Activated CD8-positive, alpha-beta T cell treated with anti-CD3 and anti-CD28 coated beads for 36 hours (primary cell): ENCODE results near the gene ATXN1. TPM values are rescaled to one million over a fixed set of nuclear protein-coding genes. Genes with fewer than 3 reads are reported as not detected.

Experiments
- ATAC-seq: fragments of 200-7000 bp; cut with Tn5 transposase; one replicate; pipeline ENCODE4 v1.10.0; 2021; ENCODE audit warnings: mild to moderate bottlenecking, moderate library complexity
- CTCF ChIA-PET: fragments of 350-600 bp; sonication (Branson Sonifier 250); formaldehyde crosslinking; loops from one replicate; lab custom pipeline; 2021; ENCODE audit warnings: antibody characterized with exemption; lab: Charles Lee
- POLR2A ChIA-PET: fragments of 350-600 bp; sonication (Branson Sonifier 250); formaldehyde crosslinking; loops from one replicate; lab custom pipeline; 2021; ENCODE audit warnings: antibody characterized with exemption; lab: Charles Lee
- DNase-seq: peaks from one replicate; pipeline ENCODE4 v3.0.0-alpha.2; 2020
- H3K27ac Mint-ChIP-seq: one replicate; pipeline ENCODE4 v1.8.0; 2021; ENCODE audit warnings: mild to moderate bottlenecking, mixed read lengths
- H3K27me3 Mint-ChIP-seq: one replicate; pipeline ENCODE4 v1.8.0; 2021; ENCODE audit warnings: mixed read lengths
- H3K36me3 Mint-ChIP-seq: one replicate; pipeline ENCODE4 v1.8.0; 2021; ENCODE audit warnings: low read depth, mixed read lengths
- H3K4me1 Mint-ChIP-seq: one replicate; pipeline ENCODE4 v1.8.0; 2021; ENCODE audit warnings: low read depth, mixed read lengths
- H3K4me3 Mint-ChIP-seq: one replicate; pipeline ENCODE4 v1.8.0; 2021; ENCODE audit warnings: mild to moderate bottlenecking, moderate library complexity, mixed read lengths
- H3K9me3 Mint-ChIP-seq: one replicate; pipeline ENCODE4 v1.8.0; 2021; ENCODE audit warnings: mixed read lengths
- intact Hi-C: fragments of 100-400 bp; cut with micrococcal nuclease; formaldehyde crosslinking; loops from one replicate; pipeline ENCODE4 v1.10.0; 2022
- total RNA-seq, 2 experiments: library from RNA; stranded (reverse); gene quantifications; one replicate each; pipeline ENCODE4 v1.2.3, GENCODE V29; 2021
- TF ChIP-seq, protein P1 (sequence below): fragments of 200-600 bp; IDR thresholded peaks from one replicate; pipeline ENCODE4 v1.8.0; 2022; ENCODE audit warnings: antibody characterized with exemption, mild to moderate bottlenecking

The ATXN1 gene
- total RNA-seq, 2 experiments from 2014 or later: 35.4 to 40.8 TPM

- ATAC-seq (no peak), DNase-seq (no peak)
- TF ChIP-seq, protein P1, sequence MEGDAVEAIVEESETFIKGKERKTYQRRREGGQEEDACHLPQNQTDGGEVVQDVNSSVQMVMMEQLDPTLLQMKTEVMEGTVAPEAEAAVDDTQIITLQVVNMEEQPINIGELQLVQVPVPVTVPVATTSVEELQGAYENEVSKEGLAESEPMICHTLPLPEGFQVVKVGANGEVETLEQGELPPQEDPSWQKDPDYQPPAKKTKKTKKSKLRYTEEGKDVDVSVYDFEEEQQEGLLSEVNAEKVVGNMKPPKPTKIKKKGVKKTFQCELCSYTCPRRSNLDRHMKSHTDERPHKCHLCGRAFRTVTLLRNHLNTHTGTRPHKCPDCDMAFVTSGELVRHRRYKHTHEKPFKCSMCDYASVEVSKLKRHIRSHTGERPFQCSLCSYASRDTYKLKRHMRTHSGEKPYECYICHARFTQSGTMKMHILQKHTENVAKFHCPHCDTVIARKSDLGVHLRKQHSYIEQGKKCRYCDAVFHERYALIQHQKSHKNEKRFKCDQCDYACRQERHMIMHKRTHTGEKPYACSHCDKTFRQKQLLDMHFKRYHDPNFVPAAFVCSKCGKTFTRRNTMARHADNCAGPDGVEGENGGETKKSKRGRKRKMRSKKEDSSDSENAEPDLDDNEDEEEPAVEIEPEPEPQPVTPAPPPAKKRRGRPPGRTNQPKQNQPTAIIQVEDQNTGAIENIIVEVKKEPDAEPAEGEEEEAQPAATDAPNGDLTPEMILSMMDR: no peak
- Mint-ChIP-seq H3K36me3 (peaks cover 47% of the 10 kb centered on the region), H3K9me3 (no peaks in the 10 kb centered on the region), H3K4me3 (no peak overlapping the region), H3K27ac (peak overlapping the region; percentile 16), H3K27me3 (no peaks in the 10 kb centered on the region), H3K4me1 (peaks cover 60% of the 10 kb centered on the region)
- intact Hi-C loops: no loop called here
- ChIA-PET CTCF (interaction anchor here (0.8 to 4.2 kb wide), 5 partner anchors 10 to 425 kb away, joined by 3 to 17 read pairs (median 3); no protein-coding TSS in a partner anchor), POLR2A (interaction anchor here (1.1 to 1.3 kb wide), 5 partner anchors 9 to 17 kb away, joined by 3 to 4 read pairs (median 3); no protein-coding TSS in a partner anchor)
These were observed 13.3 kb downstream of the ATXN1 start for GRCh38 chr6:16748025-16748319.

DNA sequence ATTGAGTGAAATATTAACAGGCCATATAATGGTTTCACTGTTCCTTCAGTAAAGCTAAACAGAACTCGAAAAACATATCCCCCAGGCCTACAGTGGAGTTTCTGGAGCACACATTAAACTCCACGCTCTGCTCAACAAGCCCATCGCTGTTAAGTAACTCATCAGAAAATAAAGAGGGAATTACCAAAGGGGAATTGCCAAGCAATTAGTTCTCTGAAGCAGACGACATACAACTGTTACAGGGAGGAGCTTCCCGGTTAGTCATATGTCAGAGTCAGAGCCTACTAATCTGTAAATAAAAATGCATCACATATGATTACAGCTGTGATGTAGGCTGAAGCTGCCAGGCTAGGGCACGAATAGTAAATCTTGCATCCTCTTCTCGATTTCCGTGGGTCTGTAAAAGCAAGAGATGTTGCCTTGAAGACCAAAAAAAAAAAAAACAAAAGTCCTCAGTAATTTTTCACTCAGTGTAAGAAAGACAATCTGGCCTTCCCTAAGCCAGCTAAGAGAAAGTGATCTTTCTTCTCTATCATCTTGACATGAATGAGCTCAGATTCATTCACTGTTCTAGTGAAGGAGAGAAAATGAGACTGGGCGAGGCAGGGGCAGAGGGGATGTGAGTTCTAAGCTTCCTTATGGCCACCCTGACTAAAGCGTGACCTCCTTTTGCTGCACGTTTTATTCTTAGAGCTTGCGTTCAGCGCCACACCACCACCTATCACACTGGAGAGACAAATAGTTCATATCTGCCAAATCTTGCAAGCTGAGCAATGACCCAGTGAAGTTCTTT lies 13.8 kb downstream of the ATXN1 start:
- TF ChIP-seq, protein P1: no peak
- no peak overlapping the region for H3K4me3 Mint-ChIP-seq
- intact Hi-C loops: no loop called here
- no peaks in the 10 kb centered on the region for H3K27me3 Mint-ChIP-seq
- POLR2A ChIA-PET: interaction anchor here (0.7 to 1.3 kb wide), 6 partner anchors 9 to 16 kb away, joined by 3 to 4 read pairs (median 3); partner anchors contain the start of gene ATXN1
- H3K36me3 Mint-ChIP-seq: peaks cover 42% of the 10 kb centered on the region
- ATAC-seq: peak; percentile 76
- peaks cover 59% of the 10 kb centered on the region for H3K4me1 Mint-ChIP-seq
- H3K27ac Mint-ChIP-seq: peak overlapping the region; percentile 30
- CTCF ChIA-PET: interaction anchor here (0.8 to 4.2 kb wide), 5 partner anchors 11 to 425 kb away, joined by 3 to 17 read pairs (median 3); no protein-coding TSS in a partner anchor
- DNase-seq: no peak
- no peaks in the 10 kb centered on the region for H3K9me3 Mint-ChIP-seq

GRCh38 chr6:16746812-16747211 lies 14.4 kb downstream of the ATXN1 start:
- TF ChIP-seq, protein P1: no peak
- H3K4me3 Mint-ChIP-seq: no peak overlapping the region
- no peaks in the 10 kb centered on the region for H3K27me3 Mint-ChIP-seq
- H3K27ac Mint-ChIP-seq: no peak overlapping the region
- intact Hi-C loops: no loop called here
- H3K36me3 Mint-ChIP-seq: peaks cover 38% of the 10 kb centered on the region
- H3K9me3 Mint-ChIP-seq: no peaks in the 10 kb centered on the region
- DNase-seq (no peak), ATAC-seq (no peak)
- ChIA-PET POLR2A (interaction anchor here (0.7 to 1.3 kb wide), 2 partner anchors 15 to 17 kb away, joined by 3 read pairs; partner anchors contain the start of gene ATXN1), CTCF (interaction anchor here (2.3 to 4.2 kb wide), 2 partner anchors 11 to 26 kb away, joined by 5 to 17 read pairs; no protein-coding TSS in a partner anchor)
- H3K4me1 Mint-ChIP-seq: peaks cover 63% of the 10 kb centered on the region

DNA sequence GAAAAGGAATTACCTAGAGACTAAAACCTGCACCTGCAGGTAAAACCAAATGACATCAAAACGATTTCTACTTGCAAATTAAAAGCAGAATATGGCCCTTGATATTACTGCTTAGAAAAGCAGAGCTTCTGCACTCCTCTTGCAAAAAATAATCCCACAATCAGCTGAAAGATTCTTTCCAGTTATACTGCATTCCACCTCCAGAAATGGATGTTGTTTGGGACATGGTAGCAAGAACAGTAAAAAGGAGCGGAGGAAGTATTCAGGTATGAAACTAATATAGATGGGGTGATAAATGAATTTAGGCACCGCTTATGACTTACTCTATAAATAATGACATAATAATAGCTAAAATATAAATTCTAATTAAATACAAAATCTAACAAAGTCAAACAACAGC lies 14.9 kb downstream of the ATXN1 start:
- H3K4me1 Mint-ChIP-seq: peaks cover 67% of the 10 kb centered on the region
- ATAC-seq (no peak), DNase-seq (no peak)
- no peak overlapping the region for H3K4me3 Mint-ChIP-seq
- intact Hi-C loops: no loop called here
- H3K27me3 Mint-ChIP-seq: no peaks in the 10 kb centered on the region
- ChIA-PET CTCF (interaction anchor here (0.6 to 4.2 kb wide), 3 partner anchors 12 to 91 kb away, joined by 3 to 17 read pairs (median 5); no protein-coding TSS in a partner anchor), POLR2A (interaction anchor here (0.7 kb wide), 1 partner anchor 15 kb away, joined by 3 read pairs; the partner anchor contains the start of gene ATXN1)
- no peaks in the 10 kb centered on the region for H3K9me3 Mint-ChIP-seq
- no peak overlapping the region for H3K27ac Mint-ChIP-seq
- TF ChIP-seq, protein P1: no peak
- H3K36me3 Mint-ChIP-seq: peaks cover 35% of the 10 kb centered on the region

GRCh38 chr6:16743664-16744210 lies 17.5 kb downstream of the ATXN1 start:
- H3K4me3 Mint-ChIP-seq: no peak overlapping the region
- peaks cover 35% of the 10 kb centered on the region for H3K36me3 Mint-ChIP-seq
- no peak overlapping the region for H3K27ac Mint-ChIP-seq
- TF ChIP-seq, protein P1: no peak
- ATAC-seq (no peak), DNase-seq (no peak)
- H3K9me3 Mint-ChIP-seq: no peaks in the 10 kb centered on the region
- ChIA-PET POLR2A (no interaction called here), CTCF (no interaction called here)
- H3K27me3 Mint-ChIP-seq: no peaks in the 10 kb centered on the region
- H3K4me1 Mint-ChIP-seq: peaks cover 65% of the 10 kb centered on the region
- intact Hi-C loops: no loop called here
